H7 (cell line): ENCODE measurements around the gene MCUB. TPM values are rescaled to one million over a fixed set of nuclear protein-coding genes. Genes with fewer than 3 reads are reported as not detected.

Source experiments
- DNase-seq: peaks from one replicate; pipeline ENCODE4 v3.0.0; 2012
- H3K27me3 ChIP-seq: 2 replicates; pipeline ENCODE4 v1.6.0; 2011; ENCODE audit warnings: mild to moderate bottlenecking, low read length; ENCODE audit not compliant: control insufficient read depth, insufficient read depth
- H3K36me3 ChIP-seq: replicated peaks from 2 replicates; pipeline ENCODE4 v1.5.1; 2011; ENCODE audit warnings: low read length; ENCODE audit not compliant: control insufficient read depth, insufficient read depth
- H3K4me3 ChIP-seq: 2 replicates; pipeline ENCODE4 v1.5.1; 2011; ENCODE audit warnings: low read depth, mild to moderate bottlenecking, control low read depth, low read length, moderate library complexity; ENCODE audit not compliant: insufficient read depth
- total RNA-seq: library from RNA; depleted of rRNA; stranded (reverse); fragments of >200 nt; shearing (Covaris generic); gene quantifications from 2 replicates; pipeline ENCODE4 v1.2.3, GENCODE V29; 2014; rRNA removed

The MCUB gene
- total RNA-seq, 1 experiment from 2014 or later: 18.1 TPM

- H3K27me3 ChIP-seq: no peaks in the 10 kb centered on the region
- peak; percentile 95 for DNase-seq
- peak within 1 kb of the TSS; percentile 89 for H3K4me3 ChIP-seq
- H3K36me3 ChIP-seq: no peaks in the 10 kb centered on the region; the same call in 1 of the 2 replicates
Measured at GRCh38 chr4:109729718-109730618, 169.9 kb downstream of the MCUB start, which contains the start of gene PLA2G12A. Gene PLA2G12A (minus strand): TSS chr4:109730070. CDS start chr4:109729809, 261 bp downstream.

GRCh38 chr4:109730619-109731545 lies 170.8 kb downstream of the MCUB start:
- DNase-seq: no peak
- H3K36me3 ChIP-seq: no peaks in the 10 kb centered on the region; the same call in 1 of the 2 replicates
- H3K27me3 ChIP-seq: no peaks in the 10 kb centered on the region
- H3K4me3 ChIP-seq: peak overlapping the region; percentile 84

DNA sequence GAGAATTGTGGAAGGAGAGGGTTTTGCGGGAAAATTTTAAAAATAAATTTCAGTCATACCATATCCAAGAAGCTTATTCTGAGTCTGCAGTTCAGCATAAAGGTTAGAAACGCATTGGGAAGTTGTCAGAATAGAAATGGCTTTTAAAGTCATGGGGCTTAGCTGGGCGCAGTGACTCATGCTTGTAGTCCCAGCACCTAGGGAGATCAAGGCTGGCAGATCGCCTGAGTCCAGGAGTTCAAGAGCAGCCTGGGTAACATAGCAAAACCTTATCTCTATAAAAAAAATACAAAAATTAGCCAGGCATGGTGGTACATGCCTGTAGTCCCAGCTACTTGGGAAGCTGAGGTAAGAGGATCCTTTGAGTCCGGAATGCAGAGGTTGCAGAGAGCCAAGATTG lies 173.7 kb downstream of the MCUB start:
- Histone ChIP-seq H3K4me3 (no peak overlapping the region), H3K36me3 (no peaks in the 10 kb centered on the region), H3K27me3 (no peaks in the 10 kb centered on the region)
- no peak for DNase-seq

DNA sequence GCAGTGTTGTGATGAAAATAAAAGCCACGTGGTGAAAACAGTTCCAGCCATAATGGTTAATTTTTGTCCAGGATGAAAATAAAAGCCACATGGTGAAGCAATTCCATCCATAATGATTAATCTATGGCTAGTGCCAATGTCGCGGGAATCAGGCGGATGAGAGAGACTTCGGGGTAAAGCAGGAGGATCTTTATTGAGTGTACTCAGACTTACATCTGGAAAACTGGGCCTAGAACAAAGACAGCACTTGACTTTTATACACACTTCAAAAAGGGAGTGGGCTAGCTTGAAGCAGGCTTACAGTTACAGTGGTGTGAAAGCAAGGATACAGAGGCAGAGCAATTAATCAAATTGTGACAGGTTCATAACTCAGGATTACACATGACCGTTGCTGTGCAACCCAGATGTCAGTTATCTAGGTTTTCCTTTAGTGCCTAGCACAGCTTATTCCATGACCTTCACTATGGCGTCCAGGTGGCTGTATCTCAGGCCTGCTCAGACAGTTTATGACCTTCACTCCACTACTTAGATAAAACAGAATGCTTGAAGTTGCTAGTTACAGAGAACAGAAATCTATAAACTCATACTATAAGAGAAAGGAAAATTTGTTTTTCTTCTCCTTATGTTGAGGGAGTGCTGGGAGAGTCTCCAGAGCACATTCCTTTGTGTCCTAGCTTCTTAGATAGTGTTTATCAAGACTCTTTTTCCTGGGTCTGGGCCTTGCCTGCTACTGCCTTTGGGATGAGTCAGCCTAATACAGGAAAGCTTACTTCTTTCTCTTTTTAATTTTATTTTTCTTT lies 175.7 kb downstream of the MCUB start:
- no peak overlapping the region for H3K4me3 ChIP-seq
- H3K36me3 ChIP-seq: no peaks in the 10 kb centered on the region
- DNase-seq: no peak
- no peaks in the 10 kb centered on the region for H3K27me3 ChIP-seq

Other genes with a start within 250 kb of the MCUB start
- 21.4 and 21.7 TPM in 2 replicates for gene SEC24B, start 126.4 kb upstream of the MCUB start, total RNA-seq
- gene CASP6, start 143.2 kb downstream of the MCUB start, total RNA-seq: 48.4 and 63.5 TPM in 2 replicates
- gene PLA2G12A, start 169.8 kb downstream of the MCUB start, total RNA-seq: 41.3 and 49.2 TPM in 2 replicates
- gene CFI, start 241.8 kb downstream of the MCUB start, total RNA-seq: not detected in 2 replicates